ENCODE data around the gene RBBP9. TPM values are rescaled to one million over a fixed set of nuclear protein-coding genes. Genes with fewer than 3 reads are reported as not detected.

Gene RBBP9
- total and polyA plus RNA-seq, 9 of the 15 experiments (the other 6 are each of a cell fraction or from before 2014, with no cell fraction given) = 0.94 to 4.4 (median 2.5) TPM

DNA sequence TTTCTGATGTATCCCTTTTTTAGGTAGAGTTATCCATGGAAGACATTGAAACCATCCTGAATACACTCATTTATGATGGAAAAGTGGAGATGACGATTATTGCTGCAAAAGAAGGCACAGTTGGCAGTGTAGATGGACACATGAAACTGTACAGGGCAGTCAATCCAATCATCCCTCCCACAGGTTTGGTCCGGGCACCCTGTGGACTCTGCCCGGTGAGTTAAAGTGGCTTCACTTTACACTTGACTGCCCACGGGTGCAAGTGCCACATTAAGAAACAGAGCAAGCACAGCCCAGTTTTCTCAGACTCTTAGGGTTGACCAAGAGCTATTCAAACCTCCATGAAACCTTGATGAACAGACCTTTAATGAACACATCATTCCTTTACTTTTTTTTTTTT is 15.4 kb downstream of the RBBP9 start:
- 75% methylated on average over 4 of the region's 4 CpGs for WGBS (ENCODE audit: insufficient coverage, low coverage, missing lambda C conversion rate)
- ChIA-PET CTCF (ENCODE audit: low intra/inter-chr PET ratio) (no interaction called here), POLR2A (no interaction called here)
- H2AFZ ChIP-seq (ENCODE audit: low read depth, low read length) = no peak overlapping the region
- peaks cover 45% of the 10 kb centered on the region; the same call in 2 of the 3 replicates for H3K36me3 ChIP-seq (ENCODE audit: control insufficient read depth, insufficient read depth, low read length)
- H3K27ac ChIP-seq (ENCODE audit: extremely low read depth, low read depth, low read length) = no peak overlapping the region
- H3K4me1 ChIP-seq (replicated peaks in 1 of 2; ENCODE audit: control insufficient read depth in 2 of 2, insufficient read depth in 2 of 2, low read length in 2 of 2) = no peaks in the 10 kb centered on the region
- no peak overlapping the region for H3K4me3 ChIP-seq
- no peaks in the 10 kb centered on the region for H3K79me2 ChIP-seq (ENCODE audit: control insufficient read depth, insufficient read depth, low read length)
- intact Hi-C loops (cut with micrococcal nuclease) (no loop called here), in situ Hi-C loops (cut with MboI) (no loop called here)
- H4K20me1 ChIP-seq (replicated peaks; ENCODE audit: control insufficient read depth, insufficient read depth, low read length) = no peaks in the 10 kb centered on the region
- ATAC-seq (no peak), FAIRE-seq (no peak), DNase-seq (ENCODE audit: extremely low read depth in 1 of 4, low spot score in 3 of 4) (no peak)
- H3K9me3 ChIP-seq (replicated peaks; ENCODE audit: control insufficient read depth, insufficient read depth, low read depth, low read length) = no peaks in the 10 kb centered on the region
- no peak overlapping the region for H3K9ac ChIP-seq (ENCODE audit: insufficient read depth in 1 of 2, low read depth in 2 of 2, low read length in 2 of 2)
- H3K9me1 ChIP-seq (ENCODE audit: control insufficient read depth, insufficient read depth, low read length) = no peaks in the 10 kb centered on the region
- no peaks in the 10 kb centered on the region for H3K27me3 ChIP-seq (ENCODE audit: control insufficient read depth in 2 of 2, insufficient read depth in 2 of 2, low read length in 2 of 2)
- no peak overlapping the region for H3K4me2 ChIP-seq (ENCODE audit: insufficient read depth, low read length)
- no TSS peak for BruUV-seq (replicated peaks)
- TF ChIP-seq, protein P1, sequence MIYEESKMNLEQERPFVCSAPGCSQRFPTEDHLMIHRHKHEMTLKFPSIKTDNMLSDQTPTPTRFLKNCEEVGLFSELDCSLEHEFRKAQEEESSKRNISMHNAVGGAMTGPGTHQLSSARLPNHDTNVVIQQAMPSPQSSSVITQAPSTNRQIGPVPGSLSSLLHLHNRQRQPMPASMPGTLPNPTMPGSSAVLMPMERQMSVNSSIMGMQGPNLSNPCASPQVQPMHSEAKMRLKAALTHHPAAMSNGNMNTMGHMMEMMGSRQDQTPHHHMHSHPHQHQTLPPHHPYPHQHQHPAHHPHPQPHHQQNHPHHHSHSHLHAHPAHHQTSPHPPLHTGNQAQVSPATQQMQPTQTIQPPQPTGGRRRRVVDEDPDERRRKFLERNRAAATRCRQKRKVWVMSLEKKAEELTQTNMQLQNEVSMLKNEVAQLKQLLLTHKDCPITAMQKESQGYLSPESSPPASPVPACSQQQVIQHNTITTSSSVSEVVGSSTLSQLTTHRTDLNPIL (CRISPR knock-in tag; IDR thresholded peaks at IDR 0.05) = no peak
- TF ChIP-seq FOSL1 (tag; conservative IDR thresholded peaks at IDR 0.05) (no peak), NCOA4 (IDR thresholded peaks at IDR 0.05; ENCODE audit: partially characterized antibody) (no peak), LEF1 (IDR thresholded peaks at IDR 0.05) (no peak), CREBBP (IDR thresholded peaks at IDR 0.05; ENCODE audit: low read depth, low read length) (no peak), HMG20B (CRISPR knock-in tag; IDR thresholded peaks at IDR 0.05) (no peak), LARP7 (IDR thresholded peaks at IDR 0.05) (no peak)
- TF ChIP-seq, protein P2, sequence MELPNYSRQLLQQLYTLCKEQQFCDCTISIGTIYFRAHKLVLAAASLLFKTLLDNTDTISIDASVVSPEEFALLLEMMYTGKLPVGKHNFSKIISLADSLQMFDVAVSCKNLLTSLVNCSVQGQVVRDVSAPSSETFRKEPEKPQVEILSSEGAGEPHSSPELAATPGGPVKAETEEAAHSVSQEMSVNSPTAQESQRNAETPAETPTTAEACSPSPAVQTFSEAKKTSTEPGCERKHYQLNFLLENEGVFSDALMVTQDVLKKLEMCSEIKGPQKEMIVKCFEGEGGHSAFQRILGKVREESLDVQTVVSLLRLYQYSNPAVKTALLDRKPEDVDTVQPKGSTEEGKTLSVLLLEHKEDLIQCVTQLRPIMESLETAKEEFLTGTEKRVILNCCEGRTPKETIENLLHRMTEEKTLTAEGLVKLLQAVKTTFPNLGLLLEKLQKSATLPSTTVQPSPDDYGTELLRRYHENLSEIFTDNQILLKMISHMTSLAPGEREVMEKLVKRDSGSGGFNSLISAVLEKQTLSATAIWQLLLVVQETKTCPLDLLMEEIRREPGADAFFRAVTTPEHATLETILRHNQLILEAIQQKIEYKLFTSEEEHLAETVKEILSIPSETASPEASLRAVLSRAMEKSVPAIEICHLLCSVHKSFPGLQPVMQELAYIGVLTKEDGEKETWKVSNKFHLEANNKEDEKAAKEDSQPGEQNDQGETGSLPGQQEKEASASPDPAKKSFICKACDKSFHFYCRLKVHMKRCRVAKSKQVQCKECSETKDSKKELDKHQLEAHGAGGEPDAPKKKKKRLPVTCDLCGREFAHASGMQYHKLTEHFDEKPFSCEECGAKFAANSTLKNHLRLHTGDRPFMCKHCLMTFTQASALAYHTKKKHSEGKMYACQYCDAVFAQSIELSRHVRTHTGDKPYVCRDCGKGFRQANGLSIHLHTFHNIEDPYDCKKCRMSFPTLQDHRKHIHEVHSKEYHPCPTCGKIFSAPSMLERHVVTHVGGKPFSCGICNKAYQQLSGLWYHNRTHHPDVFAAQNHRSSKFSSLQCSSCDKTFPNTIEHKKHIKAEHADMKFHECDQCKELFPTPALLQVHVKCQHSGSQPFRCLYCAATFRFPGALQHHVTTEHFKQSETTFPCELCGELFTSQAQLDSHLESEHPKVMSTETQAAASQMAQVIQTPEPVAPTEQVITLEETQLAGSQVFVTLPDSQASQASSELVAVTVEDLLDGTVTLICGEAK (IDR thresholded peaks at IDR 0.05) = no peak
- TF ChIP-seq, protein P2 (CRISPR knock-in tag; IDR thresholded peaks at IDR 0.05) = no peak
- TF ChIP-seq, protein P3, sequence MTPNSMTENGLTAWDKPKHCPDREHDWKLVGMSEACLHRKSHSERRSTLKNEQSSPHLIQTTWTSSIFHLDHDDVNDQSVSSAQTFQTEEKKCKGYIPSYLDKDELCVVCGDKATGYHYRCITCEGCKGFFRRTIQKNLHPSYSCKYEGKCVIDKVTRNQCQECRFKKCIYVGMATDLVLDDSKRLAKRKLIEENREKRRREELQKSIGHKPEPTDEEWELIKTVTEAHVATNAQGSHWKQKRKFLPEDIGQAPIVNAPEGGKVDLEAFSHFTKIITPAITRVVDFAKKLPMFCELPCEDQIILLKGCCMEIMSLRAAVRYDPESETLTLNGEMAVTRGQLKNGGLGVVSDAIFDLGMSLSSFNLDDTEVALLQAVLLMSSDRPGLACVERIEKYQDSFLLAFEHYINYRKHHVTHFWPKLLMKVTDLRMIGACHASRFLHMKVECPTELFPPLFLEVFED (CRISPR knock-in tag; conservative IDR thresholded peaks at IDR 0.05) = no peak

Measured in K562 (cell line).